Measurements from ENCODE around the gene GJA5.

GJA5 gene

GRCh38 chr1:147729315-147729714, 31.1 kb downstream of the GJA5 start:
- DNase-seq (ENCODE audit: low read depth in 2 of 2) = no peak

- DNase-seq (ENCODE audit: low read depth in 2 of 2) = no peak
These were observed 34.2 kb downstream of the GJA5 start for GRCh38 chr1:147726168-147726567.

- no peak for DNase-seq (ENCODE audit: low read depth in 2 of 2)
These were observed 34.7 kb downstream of the GJA5 start for GRCh38 chr1:147725685-147726084.

- DNase-seq (ENCODE audit: low read depth in 2 of 2) = no peak
These were observed 36.6 kb downstream of the GJA5 start for GRCh38 chr1:147723691-147724323.

DNA sequence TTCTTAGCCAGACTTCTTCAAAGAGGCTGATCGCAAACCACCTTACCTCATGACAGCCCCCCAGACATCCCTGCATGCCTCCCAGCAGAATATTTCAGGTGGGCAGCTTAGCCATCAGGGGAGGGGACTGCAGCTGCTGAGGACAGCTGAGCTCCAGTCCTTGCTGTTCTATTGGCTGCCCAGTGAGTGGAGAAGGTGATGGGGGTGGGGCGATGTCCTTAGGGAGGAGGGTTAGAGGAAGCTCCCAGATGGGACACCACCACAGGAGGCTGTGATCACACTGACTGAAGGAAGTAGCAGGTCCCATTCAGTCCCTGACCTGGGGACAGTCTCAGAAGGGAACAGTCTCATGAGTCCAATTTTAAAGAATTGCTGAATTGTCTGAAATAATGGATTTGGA, 38.3 kb downstream of the GJA5 start:
- no peak for DNase-seq (ENCODE audit: low read depth in 2 of 2)

DNA sequence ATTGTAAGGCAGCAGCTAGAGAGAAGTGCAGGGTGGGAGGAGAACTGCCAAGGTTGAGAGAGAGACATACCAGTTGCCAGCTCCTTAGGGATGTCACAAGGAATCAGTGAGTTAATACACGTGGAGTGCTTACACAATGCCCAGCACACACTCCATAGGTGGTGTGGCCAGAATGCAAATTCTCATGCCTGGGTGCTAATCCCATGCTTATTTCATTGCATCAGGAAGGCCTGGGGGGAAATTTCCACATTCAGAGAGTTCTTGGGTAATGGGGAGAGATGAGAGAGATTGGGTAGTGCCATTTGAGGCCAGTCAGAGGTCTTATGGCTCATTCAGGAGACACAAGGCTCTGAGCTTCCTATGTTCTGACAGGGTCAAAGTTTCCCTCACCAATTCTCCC, 38.7 kb downstream of the GJA5 start:
- DNase-seq (ENCODE audit: low read depth in 2 of 2) = no peak

DNA sequence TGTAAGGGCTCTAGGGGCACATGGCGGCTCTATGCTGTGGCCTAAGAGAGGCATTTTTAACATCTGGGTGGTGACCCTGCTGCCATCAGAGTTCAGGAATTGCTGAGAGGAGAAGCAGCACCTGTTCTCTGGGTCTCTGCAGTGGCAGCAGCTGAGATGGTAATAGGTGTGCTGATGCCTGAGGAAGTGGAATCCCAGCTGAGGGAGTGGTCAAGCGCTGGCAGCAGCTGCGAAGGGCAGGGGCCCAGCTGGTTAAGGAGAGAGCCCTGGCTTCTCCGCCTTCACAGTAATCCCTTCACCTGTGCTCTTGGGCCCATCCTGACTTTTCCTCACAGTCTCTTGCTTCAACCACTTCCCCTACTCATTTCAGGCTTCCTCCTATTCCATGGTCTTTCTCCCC, 39.8 kb downstream of the GJA5 start:
- DNase-seq (ENCODE audit: low read depth in 2 of 2) = no peak

DNA sequence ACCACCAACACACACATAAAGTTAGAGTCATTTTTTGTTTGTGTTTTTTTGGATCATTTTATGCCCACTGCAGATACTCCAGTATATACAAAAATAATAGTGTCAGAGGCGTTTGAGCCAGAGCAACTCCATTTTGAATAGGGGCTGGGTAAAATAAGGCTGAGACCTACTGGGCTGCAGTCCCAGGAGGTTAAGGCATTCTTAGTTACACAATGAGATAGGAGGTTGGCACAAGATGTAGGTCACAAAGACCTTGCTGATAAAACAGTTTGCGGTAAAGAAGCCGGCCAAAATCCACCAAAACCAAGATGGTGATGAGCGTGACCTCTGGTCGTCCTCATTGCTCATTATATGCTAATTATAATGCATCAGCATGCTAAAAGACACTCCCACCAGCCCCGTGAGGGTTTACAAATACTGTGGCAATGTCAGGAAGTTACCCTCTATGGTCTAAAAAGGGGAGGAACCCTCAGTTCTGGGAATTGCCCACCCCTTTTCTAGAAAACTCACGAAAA, 40.6 kb downstream of the GJA5 start:
- no peak for DNase-seq (ENCODE audit: low read depth in 2 of 2)

DNA sequence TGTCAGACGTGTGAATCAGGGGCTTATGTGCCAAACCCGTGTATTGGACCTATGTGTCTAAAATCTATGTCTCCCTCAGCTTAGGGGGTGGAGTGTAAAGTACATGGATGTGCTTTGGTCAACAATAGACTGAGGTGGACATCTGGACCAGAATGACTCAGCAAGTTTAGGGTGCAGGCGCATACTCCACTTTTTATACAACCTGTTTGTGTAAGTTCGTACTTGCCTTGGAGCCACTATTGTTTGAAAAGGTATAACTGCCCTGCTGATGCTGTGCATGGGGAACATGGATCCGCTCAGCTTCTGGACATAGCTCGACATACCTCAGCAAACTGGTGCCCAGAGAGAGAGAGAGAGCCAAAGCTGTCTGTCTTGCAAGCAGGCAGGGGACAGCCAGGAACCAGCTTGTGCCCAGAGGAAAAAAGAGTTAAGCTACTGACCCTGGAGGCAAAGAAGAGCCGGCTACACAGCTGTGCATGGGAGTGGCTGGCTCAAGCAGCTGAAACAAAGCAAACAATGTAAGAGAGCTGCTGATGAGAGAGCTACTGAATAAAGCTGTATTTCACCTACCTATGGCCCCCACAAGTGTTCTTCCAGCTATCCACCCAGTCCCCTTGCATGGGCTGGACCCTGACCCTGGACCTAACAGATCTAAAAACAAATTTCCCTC, 41.2 kb downstream of the GJA5 start:
- no peak for DNase-seq (ENCODE audit: low read depth in 2 of 2)

GRCh38 chr1:147717706-147718097, 42.7 kb downstream of the GJA5 start:
- DNase-seq (ENCODE audit: low read depth in 2 of 2) = no peak

DNA sequence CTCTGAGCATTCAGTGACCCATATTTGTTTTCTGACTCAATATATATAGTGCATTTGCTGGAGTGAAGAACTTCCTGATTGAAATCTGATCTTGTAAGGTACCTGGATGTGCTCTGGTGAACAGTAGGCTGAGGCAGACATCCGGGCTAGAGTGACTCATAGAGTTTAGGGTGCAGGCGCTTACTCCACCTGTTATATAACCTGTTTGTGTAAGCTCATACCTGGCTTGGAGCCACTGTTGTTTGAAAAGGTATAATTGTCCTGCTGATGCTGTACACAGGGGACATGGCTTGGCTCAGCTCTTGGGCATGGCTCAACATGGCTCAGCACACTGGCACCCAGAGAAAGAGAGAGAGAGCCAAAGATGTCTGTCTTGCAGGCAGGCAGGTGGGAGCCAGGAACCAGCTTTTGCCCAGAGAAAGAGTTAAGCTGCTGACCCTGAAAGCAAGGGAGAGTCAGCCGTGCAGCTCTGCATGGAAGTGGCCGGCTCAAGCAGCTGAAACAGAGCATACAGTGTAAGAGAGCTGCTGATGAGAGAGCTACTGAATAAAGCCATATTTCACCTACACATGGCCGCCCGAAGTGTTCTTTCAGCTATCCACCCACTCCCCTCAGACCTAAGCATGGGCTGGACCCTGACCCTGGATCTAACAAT, 43.2 kb downstream of the GJA5 start:
- no peak for DNase-seq (ENCODE audit: low read depth in 2 of 2)

GRCh38 chr1:147712605-147713004, 47.8 kb downstream of the GJA5 start:
- DNase-seq (ENCODE audit: low read depth in 2 of 2) = no peak
